Stimulated activated CD4-positive, alpha-beta T cell treated with anti-CD3 and anti-CD28 coated beads, Interleukin-2, amount 100 ng/mL, for 24 hours (primary cell): Measurements from ENCODE around the gene SPAG16.
"Not testable (repeated sequence)": the region's sequence is repeated elsewhere in the genome, so short reads cannot be mapped to it uniquely, and the experiment has no call there.

Source experiments
- DNase-seq, 2 donors: peaks; one replicate each; pipeline ENCODE4 v3.0.0-alpha.2; 2020

The SPAG16 gene

GRCh38 chr2:213861638-213862037 lies 577.4 kb downstream of the SPAG16 start:
- DNase-seq = no peak

GRCh38 chr2:213862407-213863076 lies 578.3 kb downstream of the SPAG16 start:
- DNase-seq = no peak

- no peak for DNase-seq
Observed at GRCh38 chr2:213863541-213863940, 579.3 kb downstream of the SPAG16 start.

- no peak for DNase-seq
Observed at GRCh38 chr2:213868526-213868925, 584.3 kb downstream of the SPAG16 start.

DNA sequence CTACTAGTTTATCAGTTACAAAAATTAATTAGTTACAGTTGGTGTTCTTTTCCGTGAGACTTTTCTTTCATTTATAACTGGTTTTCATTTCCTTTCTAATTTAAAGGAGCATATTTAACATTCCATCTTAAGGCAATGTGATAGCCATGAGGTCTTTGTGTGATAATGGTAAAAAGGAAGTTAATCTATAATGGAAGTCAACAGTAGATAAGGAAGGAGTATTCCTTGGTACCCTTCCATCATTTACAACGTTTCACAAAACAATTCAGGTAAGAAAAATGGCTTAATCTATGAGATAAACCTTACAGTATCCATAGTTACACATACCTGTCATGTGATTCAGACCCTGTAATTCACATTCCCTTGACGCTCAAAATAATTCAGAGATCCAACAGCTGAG lies 601.2 kb downstream of the SPAG16 start:
- DNase-seq = no peak

DNA sequence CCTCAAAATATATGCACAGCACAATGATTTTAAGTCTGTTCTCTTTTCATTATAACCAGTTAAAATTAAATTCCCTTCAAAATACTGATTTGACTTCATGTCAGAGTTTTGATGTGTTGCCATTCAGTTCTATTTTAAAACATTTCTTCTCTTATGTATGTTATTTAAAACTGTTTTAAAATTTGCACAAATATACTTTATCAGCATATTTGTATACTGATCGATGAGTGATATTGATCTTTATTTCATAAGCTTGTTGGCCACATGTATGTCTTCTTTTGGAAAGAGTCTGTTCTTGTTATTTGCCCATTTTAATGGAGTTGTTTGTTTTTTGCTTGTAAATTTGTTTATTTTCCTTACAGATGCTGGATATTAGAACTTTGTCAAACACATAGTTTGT lies 630.2 kb downstream of the SPAG16 start:
- DNase-seq = no peak

DNA sequence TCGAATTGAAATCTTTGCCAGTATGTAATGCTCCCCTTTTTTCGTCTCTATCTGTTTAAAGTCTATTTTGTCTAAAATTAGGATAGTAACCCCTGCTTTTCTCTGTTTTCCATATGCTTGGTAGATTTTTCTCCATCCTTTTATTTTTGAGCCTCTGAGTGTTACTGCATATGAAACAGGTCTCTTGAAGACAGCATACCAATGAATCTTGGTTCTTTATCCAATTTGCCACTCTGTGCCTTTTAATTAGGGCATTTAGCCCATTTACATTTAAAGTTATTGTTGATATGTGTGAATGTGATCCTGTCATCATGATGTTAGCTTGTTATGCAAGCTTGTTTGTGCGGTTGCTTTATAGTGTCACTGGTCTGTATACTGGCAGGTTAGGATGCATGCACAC lies 635.8 kb downstream of the SPAG16 start:
- DNase-seq = no peak

GRCh38 chr2:213923543-213923942 lies 639.3 kb downstream of the SPAG16 start:
- no peak for DNase-seq

DNA sequence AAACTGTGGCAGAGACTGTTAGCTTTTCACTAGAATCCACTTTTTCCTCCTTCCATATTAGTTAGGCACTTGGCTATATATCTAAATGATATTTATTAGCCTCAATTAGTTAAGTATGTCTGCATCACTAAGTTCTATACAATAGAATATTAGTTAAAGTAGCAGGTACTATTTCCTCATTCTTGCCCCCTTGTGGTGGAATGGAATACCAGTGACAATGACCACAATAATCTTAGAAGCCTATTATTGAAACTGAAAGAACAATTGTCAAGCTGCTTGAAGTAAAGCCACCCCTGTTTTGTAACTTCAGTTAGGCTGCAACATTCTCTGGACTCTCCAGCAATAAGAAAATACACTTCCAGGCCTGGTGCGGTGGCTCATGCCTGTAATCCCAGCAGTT lies 650.3 kb downstream of the SPAG16 start:
- DNase-seq = no peak

- no peak for DNase-seq
Observed at GRCh38 chr2:213958086-213958485, 673.8 kb downstream of the SPAG16 start.

DNA sequence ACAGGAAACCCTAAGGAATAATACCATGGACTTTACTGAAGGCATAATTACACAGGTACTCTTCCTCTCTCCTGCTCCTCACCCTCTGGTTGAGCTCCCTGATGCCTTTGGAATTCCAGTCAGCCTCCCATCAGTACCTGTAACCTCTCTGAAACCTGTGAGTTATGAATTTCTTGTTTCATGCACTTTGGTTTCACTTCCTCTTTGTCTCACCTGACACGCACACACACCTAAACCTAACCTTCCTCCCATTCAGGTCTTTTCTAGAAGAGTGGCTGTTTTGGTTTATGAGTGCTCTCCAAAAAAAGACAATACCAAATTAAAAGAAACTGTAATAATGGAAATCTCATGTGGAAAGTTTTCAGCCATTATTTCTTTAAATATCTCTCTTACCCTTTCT lies 675.3 kb downstream of the SPAG16 start:
- DNase-seq = no peak

GRCh38 chr2:213971536-213971935 lies 687.3 kb downstream of the SPAG16 start:
- DNase-seq = no peak

- DNase-seq = no peak
Observed at GRCh38 chr2:213980883-213981282, 696.6 kb downstream of the SPAG16 start.

- DNase-seq = no peak
Observed at GRCh38 chr2:213989207-213989606, 704.9 kb downstream of the SPAG16 start.

DNA sequence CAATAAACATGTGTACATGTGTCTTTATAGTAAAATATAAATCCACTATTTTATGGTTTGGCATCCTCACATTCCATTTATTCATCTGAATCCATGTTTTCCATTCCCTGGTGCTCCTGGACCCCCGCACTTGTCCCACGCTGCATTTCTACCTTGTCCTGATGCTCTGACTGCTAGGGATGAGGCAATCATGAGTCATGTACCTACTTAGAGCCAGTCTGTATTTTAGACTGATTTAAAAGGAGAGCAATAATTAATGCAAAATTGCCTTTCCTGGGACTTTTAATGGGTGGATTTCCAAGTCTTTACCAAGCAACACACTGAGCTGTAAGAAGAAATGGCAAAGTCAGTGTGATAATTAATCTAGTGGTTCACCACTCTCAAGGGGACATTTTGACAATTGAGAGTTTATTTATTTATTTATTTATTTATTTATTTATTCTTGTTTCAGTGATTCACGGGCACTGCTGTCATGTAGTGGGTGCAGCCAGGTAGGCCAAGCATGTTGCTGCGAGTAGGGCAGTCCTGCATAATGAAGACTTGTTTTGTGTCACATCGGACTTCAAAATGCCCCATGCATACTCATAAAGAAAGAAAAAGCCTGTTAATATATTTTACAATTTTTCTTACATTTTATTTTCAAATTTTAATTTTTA lies 707.3 kb downstream of the SPAG16 start:
- DNase-seq = no peak

- no peak for DNase-seq
Observed at GRCh38 chr2:213995400-213996105, 711.3 kb downstream of the SPAG16 start.

GRCh38 chr2:213998976-213999375 lies 714.7 kb downstream of the SPAG16 start:
- DNase-seq = not testable (repeated sequence)

DNA sequence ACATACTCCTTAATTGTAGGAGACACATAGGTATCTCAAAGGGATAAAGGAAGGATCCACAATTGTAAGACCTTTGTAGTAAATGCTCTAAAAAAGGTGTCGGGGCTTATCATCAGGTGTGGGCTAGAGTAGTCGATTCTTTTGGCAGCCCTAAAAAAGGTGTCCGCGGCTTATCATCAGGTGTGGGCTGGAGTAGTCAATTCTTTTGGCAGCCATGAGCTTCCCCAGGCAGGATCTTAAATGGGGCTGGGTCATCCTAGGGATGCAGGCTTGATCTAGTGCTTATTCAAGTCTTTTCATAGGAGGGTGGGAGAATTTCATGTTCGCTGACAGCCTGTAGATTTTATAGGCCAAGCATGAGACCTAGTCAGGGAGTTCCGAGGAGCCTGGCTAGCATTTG lies 720.2 kb downstream of the SPAG16 start:
- no peak for DNase-seq

- DNase-seq = no peak
Observed at GRCh38 chr2:214005337-214005736, 721.1 kb downstream of the SPAG16 start.

DNA sequence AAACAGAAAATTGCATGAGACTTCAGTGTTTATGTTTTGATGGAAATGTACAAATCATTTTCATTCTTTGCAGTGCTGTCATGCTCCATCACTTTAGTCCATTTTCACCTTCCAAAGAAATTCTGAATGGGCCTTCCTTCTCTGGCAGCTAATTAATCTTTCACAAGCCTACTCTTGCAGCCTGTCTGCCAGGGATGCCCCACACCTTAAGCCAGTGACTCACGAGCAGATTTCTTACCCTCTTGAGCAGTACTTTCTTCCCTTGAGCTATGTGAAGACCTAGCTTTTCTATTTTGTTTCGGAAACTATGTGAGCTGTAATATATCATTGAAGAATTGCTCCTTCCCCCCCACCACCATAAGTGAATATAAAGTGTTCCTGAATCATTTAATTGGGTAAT lies 722.3 kb downstream of the SPAG16 start:
- no peak for DNase-seq

GRCh38 chr2:214011676-214012075 lies 727.4 kb downstream of the SPAG16 start:
- no peak for DNase-seq

- DNase-seq = no peak
Observed at GRCh38 chr2:214014551-214015220, 730.4 kb downstream of the SPAG16 start.

DNA sequence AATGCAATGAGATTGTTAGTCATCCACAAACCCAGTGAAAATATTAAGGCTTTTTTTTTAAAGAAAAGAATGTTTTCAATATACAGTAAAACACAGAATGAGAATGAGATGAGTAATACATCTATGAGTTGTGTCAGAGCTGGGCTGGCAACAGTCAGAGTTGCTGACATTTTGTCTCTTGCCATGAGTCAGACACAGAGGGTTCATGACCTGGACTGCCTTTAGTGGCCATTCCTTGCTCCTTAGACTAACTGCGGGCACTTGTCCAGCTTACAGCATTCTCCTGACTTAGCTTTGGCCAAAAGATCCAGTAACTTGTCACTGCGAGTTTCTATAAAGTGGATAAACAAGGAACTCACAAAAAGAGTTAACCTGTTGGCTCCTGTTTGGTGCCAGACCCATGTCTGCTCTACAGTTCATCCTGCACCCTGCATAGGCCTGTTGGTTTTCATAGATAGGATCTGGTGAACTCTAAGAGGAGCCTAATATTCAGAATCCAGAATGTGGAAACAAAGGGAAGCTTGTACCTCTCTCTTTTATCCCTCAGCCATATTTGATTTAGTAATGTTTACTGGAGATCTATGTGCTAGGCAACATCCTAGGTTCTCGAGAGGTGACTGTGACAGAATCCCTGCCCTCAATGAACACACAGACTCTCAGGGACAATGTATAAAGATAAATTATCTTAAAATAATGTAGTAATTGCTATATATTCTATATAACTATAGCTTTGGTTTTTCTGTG lies 735.1 kb downstream of the SPAG16 start:
- DNase-seq = no peak
